ENCODE results near the gene KLHL21. TPM values are rescaled to one million over a fixed set of nuclear protein-coding genes. Genes with fewer than 3 reads are reported as not detected.

The KLHL21 gene
- total and polyA plus RNA-seq, 2 donors (not counting 1 experiment from before 2014, with no cell fraction given), result 14.4 to 29.9 TPM

- Histone ChIP-seq H2AFZ (ENCODE audit: insufficient read depth, low read depth, low read length, poor library complexity, severe bottlenecking) (peak overlapping the region; percentile 84), H3K9ac (ENCODE audit: low read length) (peak overlapping the region; percentile 89), H4K20me1 (ENCODE audit: control insufficient read depth, insufficient read depth, low read length, poor library complexity, severe bottlenecking) (peaks cover 27% of the 10 kb centered on the region), H3K36me3 (replicated peaks in 1 of 2; ENCODE audit: control extremely low read depth in 1 of 2, control insufficient read depth in 1 of 2, extremely low read depth in 1 of 2, insufficient read depth in 2 of 2, low read length in 1 of 2) (peaks cover 0 to 2% of the 10 kb centered on the region in 2 experiments), H3K27ac (ENCODE audit: low read length in 2 of 2) (peak overlapping the region; percentile 87 to 91), H3K4me2 (replicated peaks; ENCODE audit: low read depth, low read length, poor library complexity, severe bottlenecking) (peak overlapping the region; percentile 88), H3K4me3 (ENCODE audit: control extremely low read depth in 1 of 5, extremely low read depth in 1 of 5, insufficient read depth in 1 of 5, low read depth in 2 of 5, low read length in 4 of 5) (peak overlapping the region; percentile 30 to 91 (median 88)), H3K27me3 (replicated peaks in 1 of 4; ENCODE audit: control extremely low read depth in 1 of 4, control insufficient read depth in 3 of 4, insufficient read depth in 4 of 4, low read length in 3 of 4) (no peaks in the 10 kb centered on the region), H3K9me3 (ENCODE audit: control extremely low read depth in 1 of 3, control insufficient read depth in 2 of 3, insufficient read depth in 1 of 3, low read length in 2 of 3) (no peaks in the 10 kb centered on the region), H3K79me2 (ENCODE audit: control insufficient read depth, insufficient read depth, low read length) (peaks cover 47% of the 10 kb centered on the region), H3K4me1 (ENCODE audit: control insufficient read depth in 2 of 2, insufficient read depth in 2 of 2, low read length in 2 of 2) (peaks cover 20 to 32% of the 10 kb centered on the region in 2 donors)
- ATAC-seq (ENCODE audit: low read depth) (no peak), DNase-seq (peak; percentile 47)
- ChIA-PET POLR2A (interaction anchor here (0.7 to 3.4 kb wide), 5 partner anchors 19 to 37 kb away, joined by 3 to 21 read pairs (median 7); partner anchors contain the start of genes KLHL21, NOL9, PHF13 and TAS1R1), CTCF (interaction anchor here (0.7 to 1.7 kb wide), 6 partner anchors 10 to 599 kb away, joined by 3 to 9 read pairs (median 4); partner anchors contain the start of genes KLHL21, NOL9 and TAS1R1)
- intact Hi-C loops (cut with micrococcal nuclease), result loop anchor here (1.0 kb wide), 1 partner anchor 20 kb away; no protein-coding TSS in a partner anchor
- Mint-ChIP-seq H3K4me3 (peak overlapping the region; percentile 98), H3K27me3 (no peaks in the 10 kb centered on the region), H3K27ac (peak overlapping the region; percentile 98), H3K4me1 (peaks cover 34% of the 10 kb centered on the region), H3K9me3 (ENCODE audit: insufficient read depth) (no peaks in the 10 kb centered on the region)
- 24% methylated on average over 19 of the region's 19 CpGs for WGBS (ENCODE audit: insufficient coverage)
- TF ChIP-seq CTCF (IDR thresholded peaks at IDR 0.05) (no peak), EZH2 (IDR thresholded peaks at IDR 0.05; ENCODE audit: borderline replicate concordance, insufficient read depth, low read depth, low read length, poor library complexity, severe bottlenecking) (no peak)
These were observed 21.9 kb downstream of the KLHL21 start for GRCh38 chr1:6580593-6581409.

Data from B cell (primary cell).